ENCODE data around the gene MBIP.
"Not testable (repeated sequence)": the region's sequence is repeated elsewhere in the genome, so short reads cannot be mapped to it uniquely, and the experiment has no call there.

MBIP gene, protein sequence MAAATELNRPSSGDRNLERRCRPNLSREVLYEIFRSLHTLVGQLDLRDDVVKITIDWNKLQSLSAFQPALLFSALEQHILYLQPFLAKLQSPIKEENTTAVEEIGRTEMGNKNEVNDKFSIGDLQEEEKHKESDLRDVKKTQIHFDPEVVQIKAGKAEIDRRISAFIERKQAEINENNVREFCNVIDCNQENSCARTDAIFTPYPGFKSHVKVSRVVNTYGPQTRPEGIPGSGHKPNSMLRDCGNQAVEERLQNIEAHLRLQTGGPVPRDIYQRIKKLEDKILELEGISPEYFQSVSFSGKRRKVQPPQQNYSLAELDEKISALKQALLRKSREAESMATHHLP

GRCh38 chr14:36320200-36320896 lies at the start of gene MBIP:
TSS of gene MBIP (minus strand) at chr14:36320637. CDS start at chr14:36320588, 49 bp downstream.
- in situ Hi-C loops (cut with MboI; ENCODE audit: low sequenced_read_pairs) = no loop called here

GRCh38 chr14:36367985-36368774 lies 47.7 kb upstream of the MBIP start:
- in situ Hi-C loops (cut with MboI; ENCODE audit: low sequenced_read_pairs) = no loop called here

- in situ Hi-C loops (cut with MboI; ENCODE audit: low sequenced_read_pairs) = no loop called here
These were observed 45.3 kb upstream of the MBIP start for GRCh38 chr14:36365766-36366165.

- in situ Hi-C loops (cut with MboI; ENCODE audit: low sequenced_read_pairs) = no loop called here
These were observed 43.3 kb upstream of the MBIP start for GRCh38 chr14:36363704-36364103.

DNA sequence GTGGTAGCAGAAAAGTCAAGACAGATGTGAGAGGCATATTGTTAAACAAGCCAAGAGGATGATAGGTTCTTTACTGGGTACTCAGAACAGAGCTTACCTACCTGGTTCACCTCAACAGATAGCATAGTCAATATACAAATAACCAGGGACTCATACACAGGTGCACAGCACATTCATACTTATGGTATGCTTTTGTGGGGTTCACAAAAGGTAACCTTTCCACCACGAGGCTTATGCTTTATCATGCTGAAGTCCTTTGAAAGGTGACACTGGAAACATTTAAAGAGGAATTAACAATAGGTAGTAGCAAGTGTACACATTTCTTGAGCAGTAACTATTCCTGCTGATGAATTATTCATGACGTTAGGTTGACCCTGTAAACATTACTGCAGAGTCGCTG lies 42.2 kb upstream of the MBIP start:
- in situ Hi-C loops (cut with MboI; ENCODE audit: low sequenced_read_pairs) = no loop called here

DNA sequence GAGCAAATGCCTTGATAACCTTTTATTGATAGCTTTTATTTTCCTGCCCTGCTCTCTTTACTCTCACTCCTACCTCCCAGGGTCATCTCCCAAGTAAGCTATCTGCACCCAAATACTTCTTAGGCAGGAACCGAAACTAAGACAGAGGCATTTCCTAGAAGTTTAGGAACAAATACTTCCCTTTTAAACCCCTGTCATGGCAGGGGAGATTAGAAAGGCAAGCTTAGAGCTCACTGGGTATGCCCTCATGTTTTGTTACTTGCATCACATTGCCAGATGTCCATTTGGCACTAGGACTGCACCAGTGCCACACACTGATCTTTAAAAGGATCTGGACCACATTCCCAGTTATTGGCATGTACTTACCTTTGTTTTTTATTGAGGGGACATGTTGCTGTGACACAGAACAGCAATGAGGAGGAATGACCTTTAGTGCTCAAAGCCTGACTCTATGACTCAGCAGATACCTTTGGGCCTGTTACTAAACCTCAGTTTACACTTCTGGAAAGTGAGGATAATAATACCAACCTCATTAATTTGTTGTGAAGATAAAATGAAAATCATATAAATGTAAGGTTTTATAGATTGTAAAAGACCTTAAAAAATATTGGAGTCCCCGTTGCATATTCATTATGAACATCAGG lies 40.9 kb upstream of the MBIP start:
- in situ Hi-C loops (cut with MboI; ENCODE audit: low sequenced_read_pairs) = no loop called here

- in situ Hi-C loops (cut with MboI; ENCODE audit: low sequenced_read_pairs) = no loop called here
These were observed 36.4 kb upstream of the MBIP start for GRCh38 chr14:36356862-36357261.

- in situ Hi-C loops (cut with MboI; ENCODE audit: low sequenced_read_pairs) = no loop called here
These were observed 25.6 kb upstream of the MBIP start for GRCh38 chr14:36346052-36346451.

DNA sequence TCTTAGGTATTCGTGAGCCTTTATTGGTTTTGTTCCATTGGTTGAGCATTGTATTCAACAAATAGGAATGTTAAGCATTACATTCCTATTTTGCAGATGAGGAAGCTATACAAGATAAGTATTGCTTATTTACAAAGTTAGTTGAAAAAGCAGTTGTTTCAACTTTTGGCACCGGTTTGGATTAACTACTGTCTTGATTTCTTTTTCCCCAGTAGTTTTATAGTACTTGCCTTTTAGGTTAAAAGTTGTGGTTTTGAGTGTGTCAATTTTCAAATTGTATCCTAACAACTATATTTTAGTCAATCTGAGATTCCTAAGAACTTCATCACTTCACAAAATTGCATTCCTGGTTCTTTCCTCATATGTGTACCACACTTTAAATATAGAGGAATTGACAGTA lies 23.8 kb upstream of the MBIP start:
- in situ Hi-C loops (cut with MboI; ENCODE audit: low sequenced_read_pairs) = no loop called here

DNA sequence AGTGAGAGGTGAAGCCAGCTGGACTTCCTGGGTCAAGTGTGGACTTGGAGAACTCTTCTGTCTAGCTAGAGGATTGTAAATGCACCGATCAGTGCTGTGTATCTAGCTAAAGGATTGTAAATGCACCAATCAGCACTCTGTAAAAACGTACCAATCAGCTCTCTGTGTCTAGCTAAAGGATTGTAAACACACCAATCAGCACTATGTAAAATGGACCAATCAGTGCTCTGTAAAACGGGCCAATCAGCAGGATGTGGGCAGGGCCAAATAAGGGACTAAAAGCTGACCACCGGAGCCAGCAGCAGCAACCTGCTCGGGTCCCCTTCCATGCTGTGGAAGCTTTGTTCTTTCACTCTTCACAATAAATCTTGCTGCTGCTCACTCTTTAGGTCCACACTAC lies 21.4 kb upstream of the MBIP start:
- in situ Hi-C loops (cut with MboI; ENCODE audit: low sequenced_read_pairs) = not testable (repeated sequence)

- in situ Hi-C loops (cut with MboI; ENCODE audit: low sequenced_read_pairs) = no loop called here
These were observed 19.9 kb upstream of the MBIP start for GRCh38 chr14:36340276-36340890.

DNA sequence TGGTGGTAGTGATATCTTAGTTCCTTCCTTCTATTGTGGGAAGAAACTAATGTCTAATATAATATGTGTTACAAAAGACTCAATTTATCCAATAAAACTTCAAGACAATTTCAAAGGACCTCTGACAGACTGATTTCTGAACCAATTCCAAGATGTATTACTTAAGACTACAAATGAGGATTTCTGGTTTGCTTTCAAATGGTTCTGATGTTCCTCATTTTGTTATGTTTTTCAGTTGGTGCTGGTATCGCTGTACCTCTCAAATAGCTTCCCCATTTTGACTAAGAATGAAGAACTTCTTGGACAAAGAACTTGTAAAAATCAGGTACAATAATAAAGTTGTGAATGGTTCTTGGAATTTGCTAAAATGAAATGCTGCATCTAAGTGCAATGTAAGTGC lies 19.4 kb upstream of the MBIP start:
- in situ Hi-C loops (cut with MboI; ENCODE audit: low sequenced_read_pairs) = no loop called here

GRCh38 chr14:36333119-36333518 lies 12.7 kb upstream of the MBIP start:
- in situ Hi-C loops (cut with MboI; ENCODE audit: low sequenced_read_pairs) = no loop called here

- in situ Hi-C loops (cut with MboI; ENCODE audit: low sequenced_read_pairs) = not testable (repeated sequence)
These were observed 7.1 kb upstream of the MBIP start for GRCh38 chr14:36327573-36327972.

- in situ Hi-C loops (cut with MboI; ENCODE audit: low sequenced_read_pairs) = no loop called here
These were observed 5.4 kb upstream of the MBIP start for GRCh38 chr14:36325853-36326252.

DNA sequence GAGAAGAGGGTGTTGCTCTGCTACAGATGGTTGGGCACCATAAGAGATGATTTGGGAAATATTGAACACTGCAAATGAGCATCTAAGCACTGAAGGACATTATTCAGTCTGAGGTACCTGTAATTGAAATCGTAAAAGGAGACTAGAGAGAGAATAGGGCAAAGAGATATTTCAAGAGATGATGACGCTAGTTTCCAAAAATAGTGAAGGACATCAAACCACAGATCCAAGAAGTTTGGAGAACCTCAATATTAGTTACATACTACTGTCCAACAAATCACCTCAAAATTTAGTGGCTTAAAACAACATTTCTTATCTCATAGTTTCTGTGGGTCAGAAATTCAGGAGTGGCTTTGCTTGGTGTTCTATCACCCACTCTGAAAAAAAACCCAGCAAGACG lies 4.5 kb upstream of the MBIP start:
- in situ Hi-C loops (cut with MboI; ENCODE audit: low sequenced_read_pairs) = no loop called here

GRCh38 chr14:36320897-36321381 lies 502 bp upstream of the MBIP start:
- in situ Hi-C loops (cut with MboI; ENCODE audit: low sequenced_read_pairs) = no loop called here

DNA sequence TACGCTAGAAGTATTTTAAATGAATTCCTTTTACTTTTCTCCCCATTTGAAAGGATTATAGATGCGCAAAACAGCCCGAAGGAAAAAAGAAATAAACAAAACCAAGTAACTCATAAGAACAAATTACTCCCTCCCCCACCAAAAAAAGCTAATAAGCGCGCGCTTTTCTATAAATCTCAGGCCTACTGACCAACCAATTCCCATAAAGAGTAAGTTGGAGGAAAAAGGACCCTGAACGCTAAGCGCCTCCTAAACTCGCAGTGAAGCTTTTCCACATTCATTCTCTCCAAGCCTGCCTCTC lies 588 bp downstream of the MBIP start:
- in situ Hi-C loops (cut with MboI; ENCODE audit: low sequenced_read_pairs) = no loop called here

GRCh38 chr14:36317650-36318049 lies 2.8 kb downstream of the MBIP start:
- in situ Hi-C loops (cut with MboI; ENCODE audit: low sequenced_read_pairs) = no loop called here

- in situ Hi-C loops (cut with MboI; ENCODE audit: low sequenced_read_pairs) = no loop called here
These were observed 4.3 kb downstream of the MBIP start for GRCh38 chr14:36316131-36316530.

Measured in hTERT RPE-1 (cell line).